IPS-NIHi11 (cell line): ENCODE results near the gene CREB3L1.

Source experiments
- DNase-seq: peaks from one replicate; pipeline ENCODE4 v3.0.0; 2012; ENCODE audit warnings: mixed read lengths, low spot score

Gene CREB3L1

DNA sequence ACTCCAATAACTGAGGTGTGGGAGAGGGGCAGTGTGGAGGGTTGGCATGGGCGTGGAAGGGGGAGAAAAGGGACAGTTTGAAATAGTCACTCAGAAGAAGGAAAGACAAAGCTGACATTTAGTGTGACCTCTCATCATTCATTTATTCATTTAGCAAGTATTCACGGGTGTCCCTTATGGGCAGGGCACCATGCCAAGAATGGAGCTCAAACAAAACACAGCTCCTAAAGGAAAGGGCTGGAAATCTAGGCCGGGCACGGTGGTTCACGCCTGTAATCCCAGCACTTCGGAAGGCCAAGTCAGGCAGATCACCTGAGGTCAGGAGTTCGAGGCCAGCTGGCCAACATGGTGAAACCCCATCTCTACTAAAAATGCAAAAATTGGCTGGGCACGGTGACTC lies 50.4 kb downstream of the CREB3L1 start:
- DNase-seq: no peak

DNA sequence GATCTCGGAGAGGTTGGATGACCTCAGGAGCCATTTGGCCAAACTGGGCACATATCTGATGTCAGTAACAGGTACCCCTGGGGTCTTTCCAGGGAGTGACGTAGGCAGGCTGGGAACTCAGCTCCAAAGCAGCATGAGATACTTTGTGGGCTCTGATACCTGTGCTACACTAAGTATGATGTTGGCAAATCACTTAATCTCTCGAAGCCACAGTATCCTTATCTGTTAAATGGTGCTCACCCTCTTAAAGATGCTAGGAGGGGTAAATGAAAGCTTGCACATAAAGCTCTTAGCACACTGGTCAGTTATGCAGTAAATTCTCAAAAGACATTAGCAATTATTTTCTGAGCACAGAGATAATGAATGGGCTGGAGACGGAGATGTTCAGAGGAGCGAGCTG lies 52.7 kb downstream of the CREB3L1 start:
- no peak for DNase-seq

DNA sequence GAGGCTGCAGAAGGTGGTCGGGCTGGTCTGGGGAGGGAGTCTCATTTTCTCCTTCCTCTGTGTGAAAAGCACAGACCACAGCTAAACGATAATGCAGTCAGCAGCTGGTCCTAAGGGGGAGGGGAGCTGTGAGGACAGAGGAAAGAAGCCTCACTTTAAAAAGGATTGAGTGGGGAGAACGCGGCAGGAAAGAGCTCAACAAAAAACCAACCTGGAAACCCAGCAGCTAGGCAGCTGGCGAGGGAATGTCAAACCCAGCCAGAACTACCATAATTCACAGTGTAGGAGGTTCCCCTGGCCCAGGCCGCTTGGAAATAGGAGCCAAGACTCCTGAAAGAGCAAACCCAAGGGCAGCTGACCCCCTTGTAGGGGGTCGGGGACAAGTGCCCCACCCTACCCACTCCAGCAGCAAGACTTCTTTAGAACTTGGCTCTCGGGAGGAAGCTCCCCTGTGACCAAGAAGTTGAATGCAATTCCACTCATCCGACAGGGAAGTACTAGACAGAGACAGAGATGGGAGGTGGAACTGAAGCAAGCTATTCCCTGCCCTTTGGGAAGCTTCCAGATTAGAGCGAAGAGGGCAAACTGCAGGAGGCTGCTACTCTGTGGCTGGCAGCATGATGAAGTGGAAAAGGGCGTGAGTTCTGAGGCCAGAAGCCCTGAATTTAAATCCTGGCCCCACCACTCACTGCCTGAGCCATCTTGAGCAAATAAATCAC lies 53.3 kb downstream of the CREB3L1 start:
- no peak for DNase-seq

DNA sequence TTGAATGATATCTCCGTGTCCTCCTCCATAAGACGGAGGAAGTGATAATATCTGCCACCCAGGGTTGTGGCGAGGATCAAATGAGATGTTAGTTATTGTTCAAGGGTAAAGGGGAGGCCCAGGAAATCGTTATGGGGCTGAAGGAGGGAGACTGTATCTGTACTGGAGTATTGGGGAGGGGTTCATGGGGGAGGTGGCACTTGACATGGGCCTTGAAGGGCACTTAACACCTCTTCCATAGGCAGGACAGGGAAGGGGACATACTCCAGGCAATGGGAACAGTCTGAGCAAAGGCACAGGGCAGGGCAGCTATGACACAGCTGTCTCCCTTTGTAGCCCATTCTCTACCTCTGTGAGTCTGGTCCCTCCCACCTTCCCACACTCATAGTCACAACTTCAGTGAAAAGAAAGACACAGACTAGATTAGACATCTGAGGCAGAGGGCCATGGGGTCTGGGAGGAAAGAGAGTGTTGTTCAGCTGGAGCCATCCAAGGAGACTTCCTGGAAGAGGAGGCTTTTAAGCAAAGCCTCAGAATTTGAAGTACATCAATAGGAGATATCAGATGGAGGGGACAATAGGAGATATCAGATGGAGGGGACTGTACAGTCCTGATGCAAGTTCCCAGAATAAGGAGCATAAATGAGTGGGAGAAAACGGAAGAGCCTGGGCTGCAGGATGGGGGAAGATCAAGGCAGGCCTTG lies 54.0 kb downstream of the CREB3L1 start:
- no peak for DNase-seq

DNA sequence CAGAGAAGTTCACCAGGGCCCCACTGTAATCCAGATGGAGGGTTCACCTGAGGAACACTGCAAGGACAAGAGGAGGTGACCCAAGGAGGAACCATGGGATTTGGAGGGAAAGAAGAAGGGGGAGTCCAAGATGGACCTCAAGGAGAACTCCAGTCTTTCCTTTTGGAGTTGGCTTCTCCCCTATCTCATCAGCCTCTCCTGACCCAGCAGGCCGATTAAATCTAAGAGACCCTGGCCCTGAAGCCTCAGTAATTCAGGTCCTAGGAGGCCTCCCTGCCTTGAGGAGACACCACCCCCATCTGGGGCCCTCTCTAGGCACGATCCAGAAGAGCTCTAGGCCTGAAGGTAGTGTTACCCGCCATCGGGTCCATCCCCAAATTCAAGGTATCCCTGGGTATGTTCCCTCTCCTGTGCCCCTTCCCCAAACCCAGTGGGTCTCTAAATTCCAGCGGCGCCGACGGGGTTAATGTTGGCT lies 54.7 kb downstream of the CREB3L1 start:
- no peak for DNase-seq

DNA sequence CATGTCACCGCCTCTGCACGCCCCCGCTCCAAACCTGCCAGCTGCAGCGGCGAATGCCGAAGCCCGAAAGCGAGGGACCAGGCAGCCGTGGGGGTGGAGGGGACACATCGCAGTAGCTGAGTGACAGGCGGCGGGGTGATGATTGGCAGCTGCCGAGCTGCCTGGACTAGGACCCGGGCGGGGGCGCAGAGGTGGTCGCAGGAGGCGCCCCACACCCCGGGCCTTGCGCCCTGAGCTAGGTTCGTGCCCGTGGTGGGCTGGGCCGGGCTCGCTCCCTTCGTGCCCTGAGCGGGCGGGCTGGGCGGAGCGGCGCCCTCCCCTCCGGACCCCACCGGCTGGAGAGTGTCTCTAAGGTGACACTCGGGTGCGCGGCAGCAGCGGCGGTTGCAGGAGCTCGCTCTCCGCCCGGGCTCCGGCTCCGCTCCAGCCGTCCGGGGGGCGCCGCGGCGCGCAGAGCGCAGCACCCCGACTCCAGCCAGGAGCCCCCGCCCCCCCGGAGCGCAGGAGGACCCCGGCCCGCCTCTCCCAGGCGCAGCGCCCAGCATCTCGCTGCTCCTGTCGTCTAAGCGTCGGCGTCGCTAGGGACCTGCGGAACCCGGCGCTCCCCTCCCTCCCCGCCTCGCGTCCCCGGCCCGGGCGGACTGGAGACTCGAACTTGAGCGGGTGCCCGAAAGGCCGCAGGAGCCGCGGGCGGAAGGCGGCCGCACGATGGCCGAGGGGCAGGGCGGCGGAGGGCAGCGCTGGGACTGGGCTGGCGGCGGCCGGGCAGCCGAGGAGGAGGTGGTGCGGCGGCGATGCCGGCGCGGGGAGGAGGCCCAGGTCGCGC lies 55.3 kb downstream of the CREB3L1 start:
- DNase-seq: peak; percentile 63

DNA sequence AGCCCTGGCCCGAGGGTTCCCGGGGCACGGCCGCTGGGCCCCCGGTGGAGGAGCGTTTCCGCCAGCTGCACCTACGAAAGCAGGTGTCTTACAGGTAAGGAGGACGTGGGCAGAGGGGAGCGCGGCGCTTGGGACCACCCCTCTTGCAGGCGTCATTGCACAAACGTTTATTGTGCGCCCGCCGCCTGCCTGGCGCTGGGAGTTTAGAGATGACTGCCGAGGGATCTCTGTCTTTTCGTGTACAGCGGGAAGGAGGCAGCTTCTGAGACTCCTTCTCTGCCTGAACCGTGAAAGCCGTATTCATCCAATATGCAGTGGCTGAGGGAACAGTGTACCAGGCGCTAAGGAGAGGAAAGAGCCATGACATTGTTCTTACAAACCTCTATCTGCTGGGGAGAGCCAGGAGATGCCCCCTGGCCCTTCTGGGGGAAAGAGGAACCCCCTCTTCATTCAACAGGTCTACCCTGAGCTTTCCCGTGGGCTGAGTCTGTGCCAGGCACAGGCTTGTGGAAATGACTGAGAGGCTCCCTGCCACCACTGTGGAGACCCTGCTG lies 56.0 kb downstream of the CREB3L1 start:
- no peak for DNase-seq

DNA sequence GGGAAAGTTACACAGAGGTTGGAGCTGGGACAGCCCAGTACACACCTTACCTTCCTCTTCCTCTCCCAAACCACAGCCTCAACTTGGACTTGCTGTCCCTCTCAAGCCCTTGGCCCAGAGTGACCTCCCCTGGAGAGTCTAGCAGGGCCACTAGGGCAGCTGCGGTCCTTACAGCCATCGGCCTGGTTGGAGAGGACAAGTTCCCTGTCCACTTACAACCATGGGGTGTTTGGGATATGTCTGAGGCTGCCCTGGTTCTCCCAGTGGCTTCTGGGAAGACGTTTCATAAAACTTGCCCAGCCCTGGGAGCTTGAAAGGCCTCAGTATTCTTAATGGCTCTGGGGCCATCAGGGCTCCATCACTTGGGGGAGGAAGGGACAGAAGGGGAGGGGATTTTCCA lies 56.7 kb downstream of the CREB3L1 start:
- no peak for DNase-seq

DNA sequence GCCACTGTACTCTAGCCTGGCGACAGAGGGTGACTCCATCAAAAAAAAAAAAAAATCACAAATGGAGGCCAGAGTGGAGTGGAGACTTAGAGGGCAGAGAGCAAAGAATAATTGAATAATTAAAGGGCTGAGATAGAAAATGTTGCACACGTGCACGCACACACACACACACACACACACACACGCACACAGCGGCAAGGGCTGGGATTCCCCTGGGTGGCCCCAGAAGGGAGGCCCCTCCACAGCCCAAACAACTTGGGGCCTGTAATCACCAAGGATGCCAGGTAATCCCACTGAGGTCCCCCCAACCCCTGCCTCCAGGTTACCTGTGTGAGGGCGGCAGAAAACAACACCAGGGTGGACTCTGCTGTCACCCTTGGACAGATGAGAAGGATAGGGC lies 57.8 kb downstream of the CREB3L1 start:
- DNase-seq: no peak

DNA sequence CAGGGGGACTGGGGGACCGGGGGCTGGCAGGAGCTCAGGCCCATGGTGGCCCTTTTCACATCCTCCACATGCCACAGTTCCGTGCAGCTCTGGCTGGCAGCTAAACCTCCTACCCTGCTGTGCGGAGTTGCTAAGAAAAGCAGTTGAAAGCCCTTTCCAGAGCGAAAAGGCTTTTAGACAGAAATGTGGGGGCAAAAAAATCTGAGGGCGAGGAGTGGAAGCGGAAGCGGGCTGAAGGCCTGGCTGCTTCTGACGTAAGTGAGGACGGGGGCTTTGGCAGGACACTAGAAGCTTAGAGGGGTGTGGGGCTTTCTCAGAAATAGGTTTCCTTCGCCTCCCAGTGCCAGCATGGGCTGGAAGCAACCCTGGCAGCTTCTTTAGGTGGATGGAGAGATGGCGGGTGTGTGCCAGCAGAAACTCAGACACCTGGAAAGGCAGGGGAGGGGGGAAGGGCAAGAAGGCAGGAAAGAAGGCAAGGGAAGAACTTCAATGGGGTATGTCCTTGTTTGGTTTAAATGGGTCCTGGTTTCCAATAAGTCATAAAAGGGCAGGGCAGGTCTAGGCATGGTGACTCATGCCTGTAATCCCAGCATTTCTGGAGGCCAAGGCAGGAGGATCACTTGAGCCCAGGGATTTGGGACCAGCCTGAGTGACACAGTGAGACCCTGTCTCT lies 58.6 kb downstream of the CREB3L1 start:
- DNase-seq: no peak

DNA sequence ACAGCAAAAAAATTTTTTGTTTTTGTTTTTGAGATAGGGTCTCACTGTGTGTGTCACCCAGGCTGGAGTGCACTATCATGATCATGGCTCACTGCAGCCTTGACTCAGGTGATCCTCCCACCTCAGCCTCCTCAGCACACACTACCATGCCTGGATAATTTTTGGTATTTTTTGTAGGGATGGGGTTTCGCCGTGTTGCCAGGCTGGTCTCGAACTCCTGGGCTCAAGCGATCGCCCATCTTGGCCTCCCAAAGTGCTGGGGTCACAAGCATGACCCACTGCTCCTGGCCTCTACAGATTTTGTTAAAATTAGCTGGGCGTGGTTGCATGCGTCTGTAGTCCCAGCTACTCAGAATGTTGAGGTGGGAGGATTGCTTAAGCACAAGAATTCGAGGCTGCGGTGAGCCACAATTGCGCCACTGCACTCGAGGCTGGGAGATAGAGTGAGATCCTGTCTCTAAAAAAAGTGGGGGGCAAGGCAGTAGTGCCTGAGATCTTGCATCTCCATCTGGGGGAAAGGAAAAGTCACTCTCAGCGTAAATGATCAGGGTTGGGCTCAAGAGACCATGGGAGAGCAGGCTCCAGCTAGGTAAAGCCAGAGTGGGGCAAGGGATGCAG lies 59.2 kb downstream of the CREB3L1 start:
- DNase-seq: no peak

DNA sequence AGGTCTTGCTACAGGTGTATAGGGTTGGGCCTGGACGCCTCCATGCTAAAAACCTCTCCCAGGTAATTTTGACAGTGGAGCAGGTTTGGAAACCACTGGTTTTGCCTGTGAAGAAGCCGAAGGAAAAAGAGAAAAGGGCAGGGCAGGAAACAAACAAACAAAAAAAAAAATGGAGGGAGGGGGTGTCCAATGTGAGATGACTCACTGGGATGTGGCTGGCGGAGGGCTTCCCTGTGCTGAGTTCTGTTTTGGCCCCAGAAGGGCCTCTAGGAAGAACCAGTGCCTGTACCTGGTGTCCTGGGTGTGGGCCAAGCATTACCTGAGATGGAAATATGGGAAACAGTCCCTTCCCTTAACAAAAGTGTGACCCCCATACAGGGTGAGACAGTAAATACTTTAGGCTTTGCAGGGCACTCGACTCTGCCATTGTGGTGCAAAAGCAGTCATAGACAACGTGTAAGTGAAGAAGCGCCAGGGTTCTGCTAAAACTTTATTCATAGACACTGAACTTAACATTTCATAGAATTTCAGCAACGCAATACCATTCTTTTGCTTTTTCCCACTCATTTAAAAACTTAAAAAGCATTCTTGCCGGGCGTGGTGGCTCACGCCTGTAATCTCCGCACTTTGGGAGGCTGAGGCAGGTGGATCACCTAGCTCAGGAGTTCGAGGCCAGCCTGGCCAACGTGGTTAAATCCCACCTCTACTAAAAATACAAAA lies 60.3 kb downstream of the CREB3L1 start:
- no peak for DNase-seq

DNA sequence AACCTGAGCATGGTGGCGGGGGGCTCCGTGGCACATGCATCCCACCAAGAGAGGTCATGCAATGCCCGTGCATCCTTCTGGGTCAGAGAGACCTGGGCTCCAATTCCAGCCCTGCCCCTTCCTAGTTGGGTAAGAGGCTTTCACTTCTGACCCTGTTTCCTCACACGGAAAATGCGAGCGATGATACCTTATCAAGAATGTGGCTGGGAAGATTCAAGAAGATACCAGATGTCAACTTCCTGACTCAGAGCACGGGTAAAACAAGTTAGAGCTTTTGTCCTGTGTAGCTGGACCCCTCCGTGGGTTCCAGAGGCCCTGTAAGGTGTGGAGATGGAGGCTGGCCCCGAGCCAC lies 61.1 kb downstream of the CREB3L1 start:
- no peak for DNase-seq

DNA sequence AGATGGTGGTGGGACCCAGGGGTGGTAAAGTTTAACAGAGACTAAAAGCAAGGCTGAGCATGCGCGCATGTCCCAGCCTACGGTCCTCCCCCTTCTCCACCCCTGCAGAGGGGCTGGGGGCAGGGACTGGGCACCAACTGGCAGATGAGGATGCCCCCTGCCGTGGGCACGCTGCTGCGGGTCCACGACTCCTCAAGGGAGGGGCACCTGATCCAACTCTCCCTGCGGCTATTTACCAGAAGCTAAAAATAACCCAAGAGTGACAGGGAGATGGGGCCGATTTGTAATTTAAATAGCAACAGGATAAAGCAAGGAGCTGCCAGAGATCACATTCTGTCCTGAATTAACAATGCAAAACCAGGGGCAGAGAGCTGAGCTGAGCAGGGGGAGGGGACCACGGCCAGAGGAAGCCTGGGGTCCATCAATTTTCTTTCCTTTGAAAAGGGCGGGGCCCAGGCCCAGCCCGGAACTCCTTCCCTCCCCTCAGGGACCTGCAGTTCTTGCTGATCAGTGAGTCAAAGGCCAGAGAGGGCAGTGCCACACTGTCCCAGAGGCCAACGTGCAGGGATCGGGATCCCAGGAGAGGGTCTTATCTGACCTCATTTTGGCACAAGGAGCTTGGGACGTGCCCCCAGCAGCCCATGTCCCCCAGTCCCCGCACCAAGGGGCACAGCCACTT lies 61.7 kb downstream of the CREB3L1 start:
- peak; percentile 81 for DNase-seq

DNA sequence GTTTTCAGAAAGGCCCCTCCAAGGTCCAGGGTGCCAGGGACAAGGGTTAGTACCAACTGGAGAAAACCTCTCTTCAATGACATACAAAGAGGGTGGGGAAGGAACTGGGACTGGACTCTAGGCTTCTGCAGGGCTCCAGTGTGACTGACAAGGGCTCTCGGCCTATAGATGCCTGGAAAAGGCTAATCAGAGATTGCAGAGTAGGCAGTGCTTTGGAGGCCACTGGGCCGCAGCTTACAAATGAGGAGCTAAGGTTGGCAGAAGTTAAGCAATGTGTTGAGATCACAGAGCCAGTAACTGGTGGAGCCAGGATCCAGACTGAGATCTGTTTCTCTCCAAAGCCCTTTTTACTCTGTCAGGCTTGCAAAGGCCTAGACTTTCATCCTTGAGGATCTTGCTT lies 62.4 kb downstream of the CREB3L1 start:
- no peak for DNase-seq

DNA sequence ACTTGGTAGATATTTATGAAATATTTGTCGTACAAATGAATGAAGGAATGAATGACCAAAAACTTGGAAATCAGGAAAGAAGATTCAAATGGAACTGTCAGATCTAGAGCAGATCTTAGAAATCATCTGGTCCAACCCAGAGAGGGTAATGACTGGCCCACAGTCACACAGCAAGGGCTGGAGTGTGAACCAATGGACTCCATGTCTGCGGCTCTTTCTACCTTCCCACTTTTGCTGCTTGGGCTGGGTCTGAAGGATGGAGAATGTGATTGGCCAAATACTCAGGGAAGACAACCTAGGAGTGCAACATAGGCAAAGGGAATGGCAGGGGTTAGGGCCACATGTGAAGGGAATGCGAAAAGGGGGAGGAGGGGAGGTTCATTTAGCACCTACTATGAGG lies 64.0 kb downstream of the CREB3L1 start:
- no peak for DNase-seq

DNA sequence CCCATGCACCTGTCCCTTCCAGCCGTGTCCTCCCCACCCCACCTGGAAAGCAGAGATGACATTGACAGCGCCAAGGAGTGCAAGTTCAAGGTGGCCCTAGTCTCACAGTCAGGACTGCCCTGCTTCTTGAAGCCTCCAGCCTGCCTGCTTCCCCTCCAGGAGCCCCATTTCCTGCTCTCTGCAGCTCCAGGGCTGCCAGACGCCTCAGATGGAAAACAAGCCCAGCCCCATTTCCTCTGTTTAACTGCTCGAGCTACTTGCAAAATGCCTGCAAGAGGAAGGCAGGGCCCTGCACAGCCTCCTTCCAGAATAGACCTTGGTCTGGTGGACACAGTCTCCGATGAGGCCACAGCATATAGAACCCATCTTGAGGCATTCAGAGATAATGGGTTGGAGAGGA lies 64.8 kb downstream of the CREB3L1 start:
- no peak for DNase-seq

DNA sequence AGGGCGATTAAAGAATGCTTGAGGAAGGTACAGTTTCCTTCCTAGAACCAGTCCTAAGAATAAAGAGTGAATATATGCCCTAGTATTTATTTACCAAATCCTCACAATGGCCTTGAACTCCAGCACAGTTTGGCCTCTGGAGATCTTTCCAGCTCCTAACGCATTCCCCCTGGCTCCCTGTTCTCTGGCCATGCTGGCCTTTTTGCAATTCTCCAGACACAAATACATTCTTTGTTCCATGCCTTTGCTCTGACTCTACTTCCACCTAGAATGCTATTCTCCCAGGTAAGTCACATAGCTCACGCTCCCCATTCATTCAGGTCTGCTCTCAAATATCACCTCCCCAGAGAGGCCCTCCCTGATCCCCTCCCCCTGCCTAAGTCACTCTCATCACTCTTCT lies 66.1 kb downstream of the CREB3L1 start:
- no peak for DNase-seq

DNA sequence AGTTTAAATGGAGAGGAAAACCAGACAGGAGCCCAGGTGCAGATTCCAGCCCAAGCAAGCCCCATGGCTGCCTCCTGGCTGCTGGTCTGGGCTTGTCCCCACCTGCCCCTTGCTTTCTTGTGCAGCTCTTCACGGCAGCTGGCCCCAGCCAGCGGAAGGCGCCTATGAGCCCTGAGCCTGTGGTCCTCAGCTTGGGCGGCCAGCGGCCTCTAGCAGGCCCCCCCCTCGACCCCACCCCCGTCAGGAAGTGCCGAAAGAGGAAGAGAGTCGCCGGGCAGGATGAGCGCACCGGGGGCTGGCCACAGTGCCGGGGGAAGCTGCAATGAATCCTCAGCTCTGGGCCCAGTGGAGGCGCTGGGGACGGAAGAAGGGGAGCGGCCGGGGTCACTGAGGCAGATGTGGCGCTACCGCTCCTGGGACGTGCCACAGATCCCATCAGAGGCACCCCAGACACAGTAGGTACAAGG lies 67.7 kb downstream of the CREB3L1 start:
- no peak for DNase-seq

DNA sequence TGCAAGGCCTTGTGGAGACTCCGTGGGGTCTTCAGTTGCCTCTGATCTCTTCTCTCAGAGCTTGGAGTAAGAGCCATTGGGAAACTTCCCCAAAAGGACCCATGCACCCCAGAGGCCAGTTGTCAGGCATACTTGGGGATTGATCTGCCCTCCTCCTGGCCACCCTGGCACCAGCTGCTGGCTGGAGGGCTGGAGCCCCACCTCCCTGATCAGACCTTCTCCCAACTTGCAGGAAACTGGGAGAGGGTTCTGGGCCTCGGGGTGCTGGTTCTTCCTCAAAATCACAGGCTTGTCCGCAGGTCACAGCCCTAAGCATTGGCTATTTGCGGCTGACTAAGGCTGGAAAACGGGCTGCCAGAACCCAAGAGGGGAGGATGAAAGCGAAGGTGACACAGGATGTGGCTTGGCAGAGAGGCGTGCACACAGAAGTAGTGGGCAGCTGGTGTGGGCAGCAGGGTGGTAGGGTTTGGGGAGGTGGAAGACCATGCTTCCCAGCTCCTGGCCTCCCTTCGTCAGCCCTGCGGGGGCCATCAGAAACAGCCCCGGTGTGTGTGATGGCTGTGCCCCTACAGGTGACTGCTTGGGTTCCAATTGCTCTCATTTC lies 68.5 kb downstream of the CREB3L1 start:
- no peak for DNase-seq
